H1 (cell line): Measurements from ENCODE around the gene LTN1. TPM values are rescaled to one million over a fixed set of nuclear protein-coding genes. Genes with fewer than 3 reads are reported as not detected.

Experiments
- CHD7 ChIP-seq: fragments of 300-600 bp; sonication (generic); IDR thresholded peaks from 2 replicates; pipeline ENCODE4 v1.7.1; 2012; ENCODE audit warnings: low read length, moderate library complexity, mild to moderate bottlenecking, inconsistent platforms; ENCODE audit not compliant: insufficient replicate concordance
- POLR2A ChIP-seq, 2 experiments: IDR thresholded peaks; 1 replicate in 1 of 2; 2 replicates in 1 of 2; pipeline ENCODE4 v1.6.1; 2011; ENCODE audit warnings: low read depth in 2 of 2, low read length in 2 of 2, mild to moderate bottlenecking in 2 of 2; ENCODE audit errors: control extremely low read depth in 1 of 2
- TEAD4 ChIP-seq: IDR thresholded peaks from 2 replicates; pipeline ENCODE4 v1.6.1; 2012; ENCODE audit warnings: low read depth, low read length, inconsistent platforms, mixed read lengths
- polyA plus RNA-seq, 7 experiments: library from polyadenylated mRNA; depleted of rRNA in 3 of 7; stranded (reverse) in 5 of 7; unstranded in 2 of 7; fragments of >200 nt in 5 of 7; fragments of 200-250 nt in 2 of 7; gene quantifications; 1 replicate in 5 of 7; 2 replicates in 1 of 7; 4 replicates in 1 of 7; pipeline versions ENCODE4 v1.2.1 to v1.2.3, GENCODE V29; 2011 to 2013; ENCODE audit warnings: missing spikeins in 2 of 7, mixed read lengths in 2 of 7
- total RNA-seq: library from RNA; stranded (reverse); fragmentation: NEBNext Ultra II Directional; extraction: Animal tissue kit (Norgen Biotek cat#: 25700); gene quantifications from 2 replicates; pipeline ENCODE4 v1.2.1, GENCODE V29; 2021

LTN1 gene
- total and polyA plus RNA-seq, 2 of the 8 experiments (the other 6 are each of a cell fraction or from before 2014, with no cell fraction given) = 3.2 to 23.5 TPM

- TF ChIP-seq CHD7 = no peak
- no peak for TF ChIP-seq POLR2A (IDR thresholded peaks at IDR 0.05; ENCODE audit: control extremely low read depth in 1 of 2, low read depth in 2 of 2, low read length in 2 of 2)
- TF ChIP-seq TEAD4 = no peak
- TF ChIP-seq, all 59 proteins: peak for 0
Measured at GRCh38 chr21:28904961-28905435, 87.7 kb downstream of the LTN1 start (continued).
